ENCODE results near the gene TMEM51.

The TMEM51 gene

DNA sequence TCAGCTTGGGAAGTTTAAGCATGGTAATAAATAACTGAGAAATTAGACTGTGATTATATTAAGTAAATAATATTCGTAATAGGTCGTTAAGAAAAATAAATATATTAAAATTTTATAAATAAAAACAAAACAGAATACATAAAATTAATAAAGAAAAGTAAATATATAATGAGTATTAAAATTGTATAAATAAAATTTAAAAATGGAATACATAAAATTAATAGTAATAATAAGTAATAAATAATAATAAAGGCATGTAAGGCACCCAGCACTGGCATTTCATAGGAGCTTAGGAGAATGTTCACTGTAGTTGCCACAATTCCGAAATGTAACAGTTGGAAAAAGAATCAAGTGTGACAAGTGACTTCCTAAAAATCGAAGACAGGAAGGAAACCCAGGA is 47.7 kb downstream of the TMEM51 start:
- no peak for DNase-seq

DNA sequence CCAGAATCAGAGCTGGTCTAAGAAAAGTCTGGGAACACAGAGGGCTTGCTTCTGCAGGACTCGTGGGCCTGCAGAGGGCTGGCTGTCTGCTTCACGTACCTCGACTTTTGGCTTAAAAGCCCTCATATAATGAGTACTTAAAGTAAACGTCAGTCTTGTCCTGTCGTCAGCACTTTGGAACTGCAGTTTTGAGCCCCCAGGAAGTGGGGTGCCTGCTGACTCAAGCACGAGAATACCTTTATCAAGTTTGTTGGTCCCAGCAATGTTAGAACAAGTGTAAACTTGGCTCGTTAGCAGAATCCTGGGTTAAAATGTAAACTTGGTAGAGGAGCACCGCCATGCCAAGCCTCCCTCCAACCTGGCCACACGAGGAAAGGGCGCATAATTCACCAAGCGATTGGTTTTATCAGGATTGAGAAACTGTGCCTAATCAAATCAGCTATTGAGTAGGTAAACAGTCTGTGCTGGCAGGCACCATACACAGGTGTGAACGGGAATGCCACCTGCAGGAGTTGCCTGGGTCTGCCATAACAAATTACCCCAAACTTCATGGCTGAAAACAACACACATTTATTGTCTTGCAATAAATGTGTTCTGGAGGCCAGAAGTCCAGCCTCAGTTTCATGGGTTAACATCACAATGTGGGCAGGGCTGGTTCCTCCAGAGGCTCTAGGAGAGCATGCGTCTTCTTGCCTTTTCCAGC is 48.5 kb downstream of the TMEM51 start:
- no peak for DNase-seq

DNA sequence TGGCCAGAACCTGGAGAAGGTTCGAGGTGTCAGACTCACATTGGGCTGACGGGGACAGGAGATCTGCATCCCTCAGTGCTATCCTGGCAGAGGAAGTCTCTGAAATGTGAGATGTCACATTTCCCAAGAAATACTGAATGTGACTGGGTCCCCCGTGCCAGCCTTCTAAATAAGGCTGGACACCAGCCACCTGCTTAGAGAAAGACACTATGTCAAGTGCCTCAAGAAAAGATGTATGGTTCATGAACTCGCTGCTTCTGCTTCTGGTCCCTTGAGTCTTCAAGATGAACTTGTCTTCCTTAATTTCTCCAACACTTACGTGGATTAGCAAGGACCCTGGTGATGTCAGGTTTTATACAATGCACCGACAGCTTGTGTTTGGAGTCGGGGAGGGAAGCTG is 51.4 kb downstream of the TMEM51 start:
- DNase-seq = no peak

DNA sequence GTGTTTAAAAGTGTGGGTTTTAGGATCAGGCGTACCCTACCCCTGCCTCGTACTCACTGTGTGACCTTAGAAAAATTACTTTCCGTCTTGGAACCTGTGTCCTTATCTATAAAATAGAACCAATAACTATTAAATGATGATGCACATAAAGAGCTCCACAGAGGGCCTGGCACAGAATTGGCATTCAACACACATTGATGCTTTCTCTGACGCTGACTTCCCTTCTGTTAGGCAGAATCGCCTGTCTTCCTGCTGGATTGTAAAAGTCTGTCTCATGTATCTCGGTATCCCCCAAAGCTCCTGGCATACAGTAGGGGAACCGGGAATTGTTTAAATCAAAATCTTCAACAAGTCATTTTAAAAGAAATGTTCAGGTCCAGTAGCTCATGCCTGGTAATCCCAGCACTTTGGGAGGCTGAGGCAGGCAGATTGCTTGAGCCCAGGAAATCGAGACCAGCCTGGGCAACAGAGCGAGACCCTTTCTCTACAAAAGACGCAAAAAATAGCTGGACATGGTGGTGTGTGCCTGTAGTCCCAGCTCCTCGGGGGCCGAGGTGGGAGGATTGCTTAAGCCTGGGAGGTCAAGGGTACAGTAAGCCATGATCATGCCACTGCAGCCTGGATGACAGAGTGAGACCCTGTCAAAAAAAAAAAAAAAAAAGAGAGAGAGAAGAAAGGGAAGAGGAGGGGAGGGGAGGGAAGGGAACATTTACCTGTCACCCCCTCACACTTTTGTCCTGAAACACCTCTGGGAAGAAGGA is 52.2 kb downstream of the TMEM51 start:
- no peak for DNase-seq

DNA sequence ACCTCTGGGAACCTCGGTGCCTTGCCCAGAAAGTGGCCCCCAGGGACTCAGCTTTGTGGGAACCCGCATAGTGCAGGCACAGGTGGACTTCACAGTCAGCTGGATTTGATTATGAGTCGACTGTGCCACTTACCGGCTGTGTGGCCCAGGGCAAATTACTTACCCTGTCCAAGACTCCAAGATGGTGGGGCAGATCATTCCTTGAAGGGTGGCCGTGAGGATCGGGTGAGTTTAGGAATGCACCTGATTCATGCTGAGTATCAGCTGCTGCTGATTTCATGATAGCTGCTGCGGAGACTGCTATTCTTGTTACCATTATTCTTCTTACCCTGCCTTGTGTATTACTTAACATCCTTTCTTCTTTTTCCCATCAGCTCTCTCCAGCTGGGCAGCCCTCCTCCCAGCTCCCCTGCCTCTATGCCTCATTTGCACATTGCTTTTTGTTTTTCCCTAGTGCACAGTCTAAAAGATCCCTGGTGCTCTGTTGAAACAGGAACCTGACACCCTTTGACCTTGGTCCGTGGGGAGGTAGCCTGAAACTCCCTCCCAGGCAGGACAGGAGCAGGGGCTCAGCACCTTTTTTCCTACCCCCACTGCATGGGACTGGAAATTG is 53.0 kb downstream of the TMEM51 start:
- no peak for DNase-seq

DNA sequence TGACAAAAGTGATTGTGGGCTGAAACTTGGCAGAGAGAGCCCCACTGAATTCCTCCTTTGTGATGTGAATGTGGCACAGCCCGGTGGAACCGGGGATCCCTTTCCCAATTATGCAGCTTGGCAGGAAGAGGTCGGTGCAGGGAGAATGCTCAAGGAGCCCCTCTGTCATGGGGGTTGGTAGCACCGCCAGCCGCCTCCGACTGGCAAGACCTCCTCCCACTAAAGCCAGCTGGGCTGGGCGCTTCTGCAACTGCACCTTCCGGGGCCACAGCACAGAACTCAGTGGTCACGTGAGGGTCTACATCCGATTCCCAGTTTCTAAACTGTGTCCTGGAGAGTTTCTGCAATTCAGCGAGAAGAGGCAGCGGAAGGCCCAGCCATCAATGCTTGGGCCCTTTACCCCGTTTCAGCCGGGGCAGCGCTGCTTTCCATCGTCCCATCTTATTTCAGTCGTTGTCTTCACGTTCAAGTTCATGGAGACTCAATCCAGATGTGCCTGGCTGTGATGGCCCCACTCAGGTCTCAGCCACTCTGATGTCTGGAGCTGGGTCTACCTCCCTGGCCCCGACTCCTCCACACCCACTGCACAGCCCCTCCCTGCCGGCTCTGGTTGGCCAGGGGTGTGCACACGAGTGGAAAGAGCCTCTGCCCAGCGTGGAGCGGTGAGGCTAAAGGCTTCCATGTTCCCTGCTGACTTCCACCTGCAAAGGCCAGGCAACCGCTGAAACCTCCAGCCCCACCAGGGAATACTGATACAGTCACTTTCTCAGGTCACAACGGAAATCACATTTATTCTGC is 53.7 kb downstream of the TMEM51 start:
- no peak for DNase-seq

DNA sequence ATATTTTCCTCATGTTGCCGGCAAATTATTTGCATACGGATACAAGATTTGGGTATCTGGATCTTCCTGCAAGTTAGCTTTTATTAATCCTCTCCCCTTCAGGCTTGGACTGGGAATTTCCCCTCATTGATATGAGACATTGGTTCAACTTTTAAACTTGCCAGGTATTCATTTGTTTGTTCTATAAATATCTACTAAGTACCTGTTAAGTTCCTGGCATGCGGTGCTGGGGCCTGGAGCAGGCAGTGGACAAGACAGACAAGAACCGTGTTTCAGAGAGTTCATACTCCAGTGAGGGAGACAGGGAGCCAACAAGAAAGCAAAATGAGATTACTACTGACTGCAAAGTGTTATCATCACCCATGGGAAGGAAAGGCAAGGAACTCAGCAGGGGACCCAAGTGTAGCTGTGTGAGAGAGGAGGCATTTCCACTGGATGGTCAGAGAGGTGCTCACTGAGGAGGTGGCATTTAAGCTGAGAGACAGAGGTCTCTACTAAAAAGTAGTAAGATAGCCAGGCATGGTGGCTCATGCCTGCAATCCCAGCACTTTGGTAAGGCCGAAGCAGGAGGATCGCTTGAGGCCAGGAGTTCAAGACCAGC is 54.4 kb downstream of the TMEM51 start:
- DNase-seq = no peak

DNA sequence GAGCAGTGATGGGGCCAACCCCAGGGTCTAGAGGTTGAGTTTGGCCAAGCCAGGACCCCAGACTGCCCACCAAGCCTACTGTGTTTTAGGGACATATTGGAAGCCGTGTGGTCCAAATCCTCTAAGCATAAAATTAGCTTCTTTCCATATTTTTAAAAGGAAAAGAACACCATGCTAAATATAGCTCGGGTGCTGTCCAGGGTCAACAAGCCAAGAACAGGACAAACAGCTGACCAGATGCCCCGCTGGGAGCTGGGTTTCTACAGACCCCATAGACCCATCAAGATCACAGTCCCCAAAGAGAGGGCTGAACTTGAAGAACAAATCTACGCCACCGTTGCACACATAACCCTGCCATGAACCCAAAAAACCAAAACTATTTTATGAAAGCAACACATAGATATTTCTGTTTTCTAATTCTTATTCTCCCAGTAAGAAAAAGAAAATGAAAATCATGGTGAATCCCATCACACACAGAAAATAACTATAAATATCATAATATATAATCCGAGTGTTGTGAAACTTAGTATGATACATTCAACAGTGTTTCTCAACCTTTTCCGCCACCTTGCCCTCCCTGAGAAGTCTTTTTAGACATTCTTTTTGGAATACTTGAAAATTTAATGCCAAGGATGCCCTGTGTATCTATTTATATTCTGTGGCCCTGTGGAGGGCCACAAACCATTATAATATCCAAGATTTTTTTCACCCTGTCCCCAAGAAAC is 57.3 kb downstream of the TMEM51 start:
- no peak for DNase-seq

DNA sequence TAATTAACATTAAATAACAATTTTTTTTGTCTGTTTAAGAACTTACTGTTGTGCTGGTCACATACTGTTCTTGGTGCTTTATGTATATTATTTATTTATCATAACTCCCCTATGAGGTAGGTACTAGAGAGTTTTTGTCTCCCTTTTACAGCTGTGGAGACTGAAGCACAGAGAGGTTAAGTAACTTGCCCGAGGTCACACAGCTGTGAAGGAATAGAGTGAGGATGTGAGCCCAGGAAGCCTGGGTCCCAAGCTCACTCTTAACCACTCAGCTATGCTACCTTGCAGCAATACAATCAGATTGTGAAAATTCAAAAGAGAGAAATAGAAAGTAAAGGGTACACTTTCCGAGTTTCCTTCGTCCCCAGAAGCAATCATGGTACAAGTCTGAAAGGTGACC is 57.9 kb downstream of the TMEM51 start:
- DNase-seq = no peak

DNA sequence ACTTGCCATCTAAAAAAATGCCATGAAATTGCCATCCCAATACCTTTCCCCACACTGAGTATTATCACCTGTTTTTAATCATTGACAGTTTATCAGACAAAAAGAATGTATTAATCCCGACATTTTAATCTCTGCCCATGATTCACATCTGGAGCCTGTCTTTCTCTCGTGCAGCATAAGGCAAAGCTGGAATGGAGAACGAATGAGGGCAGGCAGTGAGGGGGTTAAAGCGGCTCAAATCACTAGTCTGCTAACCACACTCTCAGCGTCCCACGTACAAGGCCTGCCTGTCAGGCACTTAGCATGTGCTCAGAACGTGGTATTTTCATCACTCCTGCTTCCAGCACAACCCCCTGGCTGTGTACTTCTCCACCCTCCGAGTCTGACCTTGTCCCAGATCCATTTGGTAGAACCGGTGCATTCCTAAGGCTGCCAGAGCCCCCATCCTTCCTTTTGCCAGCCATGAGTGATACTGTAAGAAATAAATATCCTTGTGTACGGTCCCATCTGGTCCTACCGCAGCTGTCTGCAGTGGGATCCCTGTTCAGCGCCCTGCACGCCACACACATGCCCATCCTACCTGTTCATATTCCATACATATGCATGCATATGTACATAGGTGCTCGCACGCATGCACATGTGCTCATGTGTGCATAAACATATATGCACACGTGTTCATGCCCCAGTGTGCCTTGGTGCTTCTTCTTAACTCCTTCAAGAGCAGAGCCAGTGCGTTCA is 58.8 kb downstream of the TMEM51 start:
- no peak for DNase-seq

DNA sequence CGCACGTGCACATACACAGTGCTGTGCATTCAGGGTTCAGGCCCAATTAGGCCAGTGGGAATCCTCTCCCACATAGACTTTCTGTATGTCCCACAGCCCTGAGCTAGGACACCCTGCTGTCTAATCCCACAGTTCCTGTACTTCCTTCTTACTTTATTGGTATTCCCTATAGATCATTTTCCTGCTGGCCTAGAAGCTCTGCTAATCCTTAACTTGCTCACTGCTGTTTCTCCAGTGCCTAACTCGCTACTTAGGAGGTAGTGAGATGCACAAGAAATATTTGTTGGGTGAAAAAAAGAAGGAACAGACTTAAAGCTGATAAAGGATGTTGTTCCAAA is 59.4 kb downstream of the TMEM51 start:
- no peak for DNase-seq

DNA sequence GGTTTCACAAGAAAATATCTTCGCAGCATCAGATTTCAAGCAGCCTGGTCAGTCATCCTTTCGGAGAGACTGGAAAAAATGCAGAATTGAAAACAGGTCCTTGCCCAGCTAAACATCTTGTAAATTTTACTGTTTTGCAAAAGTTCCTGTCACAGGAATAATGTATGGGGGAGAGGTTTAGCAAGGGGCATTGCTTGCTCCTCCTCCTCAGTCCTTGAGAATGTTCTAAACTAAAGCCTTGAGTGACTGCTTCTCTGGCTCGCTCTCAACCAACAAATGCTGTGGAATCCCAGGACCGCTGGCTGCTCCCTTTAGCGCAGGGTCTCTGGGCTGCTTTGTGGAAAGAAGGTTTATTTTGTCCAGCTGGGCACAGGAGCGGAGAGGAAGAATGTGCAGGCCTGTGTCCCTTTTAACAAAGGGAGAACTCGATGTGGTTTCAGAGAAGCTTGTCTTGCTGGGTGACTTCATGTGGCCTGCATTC is 59.8 kb downstream of the TMEM51 start:
- no peak for DNase-seq

DNA sequence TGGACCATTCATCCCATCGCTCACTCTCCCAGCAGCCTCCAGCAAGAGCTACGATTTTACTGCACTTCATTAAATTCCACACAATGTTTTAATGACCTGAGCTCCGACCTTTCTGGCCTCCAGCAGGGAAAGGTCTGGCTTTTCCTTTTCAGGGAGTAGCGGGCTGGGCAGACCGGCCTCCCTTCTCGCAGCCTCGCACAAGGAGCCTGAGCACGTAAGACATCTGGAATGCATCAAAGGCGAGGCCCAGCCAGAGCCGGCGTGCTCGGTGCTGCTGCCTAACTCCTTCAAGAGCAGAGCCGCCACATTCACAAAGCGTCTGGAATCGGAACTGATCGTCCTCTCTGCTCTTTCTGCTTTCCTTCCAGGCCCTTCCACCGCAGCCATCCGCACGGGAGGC is 61.0 kb downstream of the TMEM51 start:
- no peak for DNase-seq

DNA sequence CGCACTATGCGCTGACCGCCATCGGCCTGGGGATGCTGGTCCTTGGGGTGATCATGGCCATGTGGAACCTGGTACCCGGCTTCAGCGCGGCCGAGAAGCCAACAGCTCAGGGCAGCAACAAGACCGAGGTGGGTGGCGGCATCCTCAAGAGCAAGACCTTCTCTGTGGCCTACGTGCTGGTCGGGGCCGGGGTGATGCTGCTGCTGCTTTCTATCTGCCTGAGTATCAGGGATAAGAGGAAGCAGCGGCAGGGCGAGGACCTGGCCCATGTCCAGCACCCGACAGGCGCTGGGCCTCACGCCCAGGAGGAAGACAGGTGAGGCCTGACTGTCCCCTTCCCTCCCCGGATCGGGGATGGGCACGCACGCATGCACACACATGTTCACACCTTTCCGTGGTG is 61.6 kb downstream of the TMEM51 start:
- no peak for DNase-seq

DNA sequence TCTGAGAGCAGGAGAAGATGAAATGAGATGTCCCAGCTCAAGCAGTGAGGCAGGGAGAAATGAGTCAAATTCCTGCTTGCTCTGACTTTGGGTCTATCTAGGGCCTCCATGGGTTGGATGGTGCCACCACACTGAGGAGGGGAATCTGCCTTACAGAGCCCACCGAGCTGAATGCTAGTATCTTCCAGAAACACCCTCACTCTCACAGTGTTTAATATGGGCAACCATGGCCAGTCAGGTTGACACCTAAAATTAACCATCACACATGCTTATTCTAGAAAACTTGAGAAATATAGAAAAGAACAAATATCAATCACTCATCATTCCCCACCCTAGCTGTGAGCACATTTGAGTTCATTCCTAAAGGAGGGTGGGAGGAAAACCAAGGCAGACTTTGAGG is 64.1 kb downstream of the TMEM51 start:
- no peak for DNase-seq

DNA sequence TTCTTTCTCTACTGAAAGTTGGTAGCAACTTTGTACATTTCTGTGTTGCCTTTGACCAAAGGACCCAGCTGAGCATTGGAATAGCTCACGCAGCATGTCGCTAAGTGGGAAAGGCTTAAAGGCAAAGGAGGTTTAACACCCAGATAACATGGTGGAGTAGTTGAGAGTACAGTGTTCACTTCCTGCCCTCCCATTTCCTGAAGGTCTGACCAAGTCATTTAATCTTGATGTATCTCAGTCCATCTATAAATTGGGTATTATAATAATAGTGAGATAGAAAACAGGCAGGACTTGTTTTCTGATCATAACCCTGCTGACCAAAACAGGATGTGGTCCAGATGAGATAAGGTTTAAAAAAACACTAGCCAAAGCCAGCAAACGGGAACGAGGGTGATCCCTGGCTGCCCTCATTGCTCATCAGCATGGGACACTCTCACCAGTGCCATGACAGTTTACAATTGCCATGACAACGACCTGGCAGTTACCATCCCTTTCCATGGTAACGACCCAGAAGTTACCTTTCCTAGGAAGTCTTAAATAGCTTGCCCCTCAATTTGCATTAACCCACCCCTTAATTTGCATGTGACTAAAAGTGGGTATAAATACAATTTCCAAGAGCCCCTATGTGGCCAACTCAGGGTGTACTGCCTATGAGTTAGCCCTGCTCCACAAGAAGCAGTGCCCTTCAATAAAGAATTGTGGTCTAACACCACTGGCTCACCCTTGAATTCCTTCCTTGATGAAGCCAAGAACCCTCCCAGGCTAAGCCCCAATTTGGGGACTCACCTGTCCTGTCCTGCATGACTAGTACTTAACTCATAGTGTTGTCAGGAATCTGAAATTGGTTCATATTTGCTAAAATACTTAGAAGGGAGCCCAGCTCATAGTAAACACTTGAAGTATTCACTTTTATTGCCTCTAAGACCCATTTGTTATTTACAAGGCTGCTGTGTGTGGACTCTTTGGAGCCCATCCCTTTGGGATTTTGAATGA is 65.0 kb downstream of the TMEM51 start:
- DNase-seq = no peak

DNA sequence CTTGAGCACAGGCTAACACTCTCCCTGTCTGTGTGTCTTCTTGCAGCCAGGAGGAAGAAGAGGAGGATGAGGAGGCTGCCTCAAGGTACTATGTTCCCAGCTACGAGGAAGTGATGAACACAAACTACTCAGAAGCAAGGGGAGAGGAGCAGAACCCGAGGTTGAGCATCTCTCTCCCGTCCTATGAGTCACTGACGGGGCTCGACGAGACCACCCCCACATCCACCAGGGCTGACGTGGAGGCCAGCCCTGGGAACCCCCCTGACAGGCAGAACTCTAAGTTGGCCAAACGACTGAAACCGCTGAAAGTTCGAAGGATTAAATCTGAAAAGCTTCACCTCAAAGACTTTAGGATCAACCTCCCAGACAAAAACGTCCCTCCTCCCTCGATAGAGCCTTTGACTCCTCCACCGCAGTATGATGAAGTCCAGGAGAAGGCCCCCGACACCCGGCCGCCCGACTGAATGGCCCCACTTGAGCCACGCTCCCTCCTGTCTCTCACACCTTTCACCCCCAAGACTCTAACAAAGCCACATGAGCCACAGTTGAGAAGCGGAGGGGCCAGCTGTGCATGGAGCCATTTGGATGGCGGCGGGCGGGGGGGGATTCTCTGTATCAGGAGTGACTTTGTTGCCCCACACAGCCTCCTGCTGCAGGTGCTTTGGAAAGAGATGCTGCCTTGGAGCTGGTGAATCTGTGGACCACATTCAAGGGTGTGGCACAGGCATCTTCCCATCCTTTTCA is 65.9 kb downstream of the TMEM51 start:
- no peak for DNase-seq

DNA sequence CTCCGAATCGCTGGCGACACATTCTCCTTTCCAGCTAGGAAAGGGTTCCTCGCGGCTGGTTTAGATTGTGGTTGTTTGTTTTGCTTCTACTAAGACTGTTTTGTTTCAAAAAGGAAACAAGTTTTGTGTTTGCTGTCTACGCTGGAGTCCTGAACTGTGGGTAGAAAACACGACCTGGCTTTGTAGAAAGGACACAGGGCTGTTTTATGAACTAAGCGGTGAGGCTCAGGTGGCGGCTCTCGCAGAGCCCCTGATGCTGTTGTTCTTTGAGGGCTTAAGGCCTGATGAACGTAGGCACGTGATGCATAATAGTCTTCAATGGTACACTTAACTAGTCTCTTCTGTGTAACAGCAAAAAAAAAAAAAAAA is 66.5 kb downstream of the TMEM51 start:
- DNase-seq = no peak

DNA sequence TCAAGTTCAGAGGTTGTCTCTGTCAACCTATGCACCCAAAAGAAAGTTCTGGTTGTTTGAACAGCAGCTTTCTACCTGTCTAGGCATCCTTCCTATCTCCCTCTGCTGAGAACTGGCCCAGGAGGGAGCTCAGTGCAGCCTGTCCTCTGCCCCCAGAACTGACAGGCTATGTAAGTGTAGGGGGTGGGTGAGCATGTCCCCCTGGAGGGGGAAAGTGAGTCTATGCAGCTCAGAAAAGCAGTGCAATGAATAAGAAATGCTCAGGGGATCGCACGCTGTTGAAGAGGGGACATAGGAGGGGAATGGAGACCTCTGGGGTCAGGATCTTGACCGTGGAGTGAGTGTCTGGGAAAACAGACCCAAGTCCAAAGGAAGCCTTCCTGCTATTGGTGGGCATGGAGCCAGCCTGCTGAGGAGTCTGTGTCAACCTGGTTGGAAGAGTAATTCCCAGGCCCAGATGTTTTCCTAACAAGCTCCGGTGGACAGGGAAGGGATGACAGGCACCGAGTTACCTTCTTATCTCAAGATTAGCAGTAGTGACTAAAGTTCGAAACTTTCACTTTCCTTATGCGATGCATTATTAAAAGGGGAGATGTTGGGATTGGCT is 67.4 kb downstream of the TMEM51 start:
- no peak for DNase-seq
